Uterus (tissue), 2 donors: ENCODE data around the gene CADPS2.

Experiments
- CTCF ChIP-seq, 4 experiments: fragments of 200-600 bp in 2 of 4; fragments of 450-650 bp in 2 of 4; sonication (generic) in 2 of 4; IDR thresholded peaks; one replicate each; pipeline ENCODE4 v1.5.1; 2016 to 2019; ENCODE audit warnings: antibody characterized with exemption in 4 of 4, mild to moderate bottlenecking in 2 of 4, moderate library complexity in 1 of 4
- POLR2A ChIP-seq, 2 donors: fragments of 450-650 bp; IDR thresholded peaks; one replicate each; pipeline ENCODE4 v1.6.1; 2016; ENCODE audit warnings: antibody characterized with exemption in 2 of 2, mild to moderate bottlenecking in 1 of 2, moderate library complexity in 1 of 2

GRCh38 chr7:122633472-122633871, 252.8 kb downstream of the CADPS2 start:
- TF ChIP-seq CTCF (IDR thresholded peaks at IDR 0.05) (no peak), POLR2A (IDR thresholded peaks at IDR 0.05) (no peak)
